B cell (primary cell): ENCODE measurements around the gene MAGEA9B.
"Not testable (repeated sequence)": the region's sequence is repeated elsewhere in the genome, so short reads cannot be mapped to it uniquely, and the experiment has no call there.

Experiments
- CTCF ChIP-seq: fragments of 200-600 bp; IDR thresholded peaks from one replicate; pipeline ENCODE4 v1.8.0; 2022; ENCODE audit warnings: antibody characterized with exemption, mild to moderate bottlenecking
- EZH2 ChIP-seq: IDR thresholded peaks from 2 replicates; pipeline ENCODE4 v1.6.1; 2012; ENCODE audit warnings: borderline replicate concordance, low read depth, mild to moderate bottlenecking, moderate library complexity, low read length; ENCODE audit not compliant: insufficient read depth, poor library complexity, severe bottlenecking

- not testable (repeated sequence) for TF ChIP-seq CTCF, EZH2
Observed at GRCh38 chrX:149534926-149535602, 52.2 kb downstream of the MAGEA9B start.
